GM18505 (cell line): Measurements from ENCODE around the gene SRPK2.
A peak's percentile ranks its signal among the peaks of the same experiment; 100 is the strongest.

ENCODE experiments used
- ATAC-seq: cut with Tn5 transposase; IDR thresholded peaks from one replicate; pipeline ENCODE4 v1.9.1; 2021; ENCODE audit not compliant: unreplicated experiment
- POLR2A ChIP-seq: IDR thresholded peaks from 4 replicates; pipeline ENCODE4 v1.6.1; 2011; ENCODE audit warnings: borderline replicate concordance; ENCODE audit not compliant: insufficient read depth, insufficient read length; ENCODE audit errors: extremely low read depth

Gene SRPK2

DNA sequence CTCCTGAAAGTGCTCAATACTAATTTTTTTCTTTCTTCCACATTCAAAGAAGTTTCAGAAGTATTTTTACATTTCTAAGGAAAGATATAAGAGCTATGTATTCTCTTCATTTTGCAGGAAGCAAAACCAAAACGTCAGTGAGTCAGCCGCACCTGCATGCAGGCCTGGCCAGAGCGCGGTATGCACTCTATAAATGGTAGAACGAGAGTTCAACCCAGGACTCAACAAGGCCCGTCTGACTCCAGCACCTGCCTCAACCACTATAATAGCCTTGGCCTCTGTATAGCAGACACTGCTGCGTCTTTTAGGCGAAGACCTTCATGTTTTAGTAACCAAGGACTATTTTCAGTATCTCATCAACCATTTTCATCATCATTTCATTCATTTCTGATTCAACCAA lies 261.5 kb downstream of the SRPK2 start:
- ATAC-seq, result no peak
- no peak for TF ChIP-seq POLR2A

DNA sequence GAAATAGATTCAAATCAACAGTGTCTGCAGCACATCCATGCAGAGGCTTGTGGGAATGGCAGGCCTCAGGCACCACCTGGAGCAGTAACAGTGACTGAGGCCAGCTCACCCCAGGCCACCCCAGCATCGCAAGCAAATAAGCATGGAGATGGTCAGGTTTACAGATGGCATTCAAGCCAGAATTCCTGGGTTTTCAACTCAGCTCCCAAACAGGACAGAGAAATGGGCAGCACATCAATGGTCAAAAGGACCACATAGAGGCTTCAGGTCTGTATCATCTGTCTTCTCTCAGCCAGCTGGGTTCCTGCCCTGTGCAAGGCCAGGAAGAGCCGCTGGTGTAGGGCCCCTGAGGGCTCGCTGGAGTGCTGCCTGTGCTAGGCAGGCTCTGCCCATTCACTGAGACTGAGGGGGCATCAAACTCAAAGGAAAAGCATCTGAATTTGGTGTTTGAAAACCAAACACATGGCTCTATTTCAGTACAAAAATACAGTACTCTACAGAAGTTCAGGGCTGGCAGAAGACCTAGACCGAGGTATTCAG lies 262.2 kb downstream of the SRPK2 start:
- no peak for TF ChIP-seq POLR2A
- ATAC-seq, result no peak

DNA sequence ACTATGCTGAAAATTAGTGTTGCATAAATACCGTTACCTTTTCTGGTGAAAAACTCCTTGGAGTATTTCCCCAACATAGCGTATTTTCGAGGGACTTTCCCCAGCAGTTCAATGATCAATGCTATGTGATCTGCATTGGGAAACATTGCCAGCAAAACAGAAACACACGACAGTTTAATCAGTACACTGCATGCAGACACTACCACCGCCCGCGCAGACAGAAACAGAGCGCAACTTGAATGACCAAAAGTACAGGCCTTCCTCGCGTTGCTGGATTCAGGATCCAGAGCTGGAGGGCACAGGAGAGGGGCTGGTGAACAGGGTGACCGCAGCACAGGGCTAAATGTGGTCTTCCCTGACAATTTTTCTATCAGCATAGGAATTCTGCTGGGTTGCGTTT lies 263.0 kb downstream of the SRPK2 start:
- no peak for ATAC-seq
- TF ChIP-seq POLR2A, result no peak

DNA sequence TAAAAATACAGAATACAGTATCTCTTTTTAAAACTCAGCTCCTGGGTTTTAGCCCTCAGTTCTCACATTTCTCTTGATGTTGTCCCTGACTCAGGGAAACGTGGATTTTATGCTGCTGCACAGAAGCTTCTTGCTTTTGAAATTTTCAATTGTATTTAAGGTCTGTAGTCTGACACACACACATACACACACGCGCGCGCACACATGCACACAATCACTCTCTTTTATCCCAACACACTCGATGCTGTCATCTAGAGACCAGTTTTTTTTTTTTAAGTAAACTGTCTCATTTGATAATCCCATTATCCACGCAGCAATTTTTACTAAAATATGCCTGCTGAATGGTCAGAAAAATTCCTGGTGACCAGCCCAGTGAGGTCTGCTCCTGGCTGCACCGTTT lies 266.1 kb downstream of the SRPK2 start:
- TF ChIP-seq POLR2A, result no peak
- no peak for ATAC-seq

DNA sequence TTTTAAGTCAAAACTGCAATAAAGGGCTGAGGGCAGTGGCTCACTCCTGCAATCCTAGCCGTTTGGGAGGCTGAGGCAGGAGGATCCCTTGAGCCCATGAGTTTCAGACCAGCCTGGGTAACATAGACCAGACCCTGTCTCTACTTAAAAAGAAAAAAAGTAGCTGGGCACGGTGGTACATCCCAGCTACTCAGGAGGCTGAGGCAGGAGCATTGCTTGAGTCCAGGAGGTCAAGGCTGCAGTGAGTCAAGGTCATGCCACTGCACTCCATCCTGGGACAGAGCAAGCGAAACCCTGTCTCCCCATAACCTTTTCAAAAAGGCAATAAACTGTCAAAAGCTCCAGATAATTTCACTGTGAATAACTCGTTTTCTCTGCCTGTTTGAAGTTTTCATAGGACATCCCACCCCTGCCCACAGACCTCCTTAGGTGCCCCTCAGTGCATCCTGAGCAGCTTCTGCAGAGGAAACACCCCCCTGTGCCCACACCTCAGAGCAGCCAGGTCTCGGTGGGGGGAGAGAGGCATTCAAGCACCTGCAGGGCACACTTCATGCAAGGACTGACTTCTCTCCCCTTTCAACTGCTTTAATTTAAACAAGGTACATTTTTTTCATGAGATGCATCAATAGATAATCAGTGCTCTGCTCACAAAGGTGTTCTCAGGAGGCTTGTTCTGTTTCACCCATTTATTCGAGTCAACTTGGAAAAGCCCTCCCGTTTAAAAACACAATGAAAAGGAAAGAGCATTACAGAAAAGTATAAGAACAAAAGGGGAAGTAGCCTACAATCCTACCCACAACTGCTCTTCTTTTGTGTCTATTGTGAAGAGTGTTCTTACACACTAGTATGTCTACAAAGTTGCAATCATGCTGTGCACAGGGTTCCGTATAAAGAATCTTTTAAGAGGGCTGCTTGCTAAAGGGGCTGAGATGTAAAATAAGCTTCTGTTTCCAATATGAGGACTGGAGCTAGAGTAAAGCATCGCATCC lies 269.8 kb downstream of the SRPK2 start:
- TF ChIP-seq POLR2A, result no peak
- ATAC-seq, result no peak

DNA sequence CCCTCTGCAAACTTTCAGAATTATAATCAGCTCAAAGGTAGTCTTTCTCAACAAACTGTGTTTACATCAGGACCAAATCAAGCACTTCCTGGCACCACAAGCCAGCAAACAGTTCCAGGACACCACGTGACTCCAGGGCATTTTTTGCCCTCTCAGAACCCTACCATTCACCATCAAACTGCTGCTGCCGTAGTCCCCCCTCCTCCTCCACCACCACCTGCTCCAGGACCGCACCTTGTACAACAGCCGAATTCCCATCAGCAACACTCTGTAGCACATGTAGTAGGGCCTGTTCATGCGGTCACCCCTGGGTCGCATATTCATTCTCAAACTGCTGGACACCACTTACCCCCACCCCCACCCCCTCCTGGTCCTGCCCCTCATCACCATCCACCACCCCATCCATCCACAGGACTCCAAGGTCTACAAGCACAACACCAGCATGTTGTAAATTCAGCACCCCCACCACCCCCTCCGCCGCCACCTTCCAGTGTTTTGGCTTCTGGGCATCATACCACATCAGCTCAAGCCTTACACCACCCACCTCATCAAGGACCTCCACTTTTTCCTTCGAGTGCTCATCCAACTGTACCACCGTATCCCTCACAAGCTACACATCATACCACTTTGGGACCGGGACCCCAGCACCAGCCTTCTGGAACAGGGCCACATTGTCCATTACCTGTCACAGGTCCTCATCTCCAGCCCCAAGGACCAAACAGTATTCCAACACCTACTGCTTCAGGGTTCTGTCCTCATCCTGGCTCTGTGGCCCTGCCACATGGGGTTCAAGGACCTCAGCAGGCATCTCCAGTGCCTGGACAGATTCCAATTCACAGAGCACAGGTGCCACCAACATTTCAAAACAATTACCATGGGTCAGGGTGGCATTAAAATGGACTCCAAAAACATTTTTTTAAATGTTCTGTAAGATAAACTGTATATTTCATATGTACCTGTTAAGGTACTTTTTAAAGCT lies 276.0 kb downstream of the SRPK2 start:
- TF ChIP-seq POLR2A, result peak; percentile 21
- ATAC-seq, result no peak

DNA sequence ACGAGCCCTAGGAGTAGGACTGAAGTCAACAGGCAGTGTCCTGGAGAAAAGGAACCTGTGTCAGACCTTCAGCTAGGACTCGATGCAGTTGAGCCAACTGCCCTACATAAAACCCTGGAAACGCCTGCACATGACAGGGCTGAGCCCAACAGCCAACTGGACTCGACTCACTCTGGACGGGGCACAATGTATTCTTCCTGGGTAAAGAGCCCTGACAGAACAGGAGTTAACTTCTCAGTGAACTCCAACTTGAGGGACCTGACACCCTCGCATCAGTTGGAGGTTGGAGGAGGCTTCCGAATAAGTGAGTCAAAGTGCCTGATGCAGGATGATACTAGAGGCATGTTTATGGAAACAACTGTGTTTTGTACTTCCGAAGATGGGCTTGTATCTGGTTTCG lies 281.3 kb downstream of the SRPK2 start:
- no peak for ATAC-seq
- no peak for TF ChIP-seq POLR2A

DNA sequence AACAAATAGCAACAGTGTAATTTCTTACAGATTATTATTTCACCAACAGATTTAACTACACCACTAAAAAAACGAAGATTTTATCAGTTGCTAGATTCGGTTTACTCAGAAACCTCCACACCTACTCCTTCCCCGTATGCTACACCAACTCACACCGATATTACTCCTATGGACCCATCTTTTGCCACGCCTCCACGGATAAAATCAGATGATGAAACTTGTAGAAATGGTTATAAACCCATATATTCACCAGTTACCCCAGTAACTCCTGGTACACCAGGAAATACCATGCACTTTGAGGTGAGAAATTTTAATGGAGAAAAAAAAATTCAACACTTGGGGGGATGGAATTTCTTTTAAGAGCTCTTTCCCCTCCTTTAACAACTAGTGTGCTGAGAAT lies 282.2 kb downstream of the SRPK2 start:
- ATAC-seq, result no peak
- no peak for TF ChIP-seq POLR2A

DNA sequence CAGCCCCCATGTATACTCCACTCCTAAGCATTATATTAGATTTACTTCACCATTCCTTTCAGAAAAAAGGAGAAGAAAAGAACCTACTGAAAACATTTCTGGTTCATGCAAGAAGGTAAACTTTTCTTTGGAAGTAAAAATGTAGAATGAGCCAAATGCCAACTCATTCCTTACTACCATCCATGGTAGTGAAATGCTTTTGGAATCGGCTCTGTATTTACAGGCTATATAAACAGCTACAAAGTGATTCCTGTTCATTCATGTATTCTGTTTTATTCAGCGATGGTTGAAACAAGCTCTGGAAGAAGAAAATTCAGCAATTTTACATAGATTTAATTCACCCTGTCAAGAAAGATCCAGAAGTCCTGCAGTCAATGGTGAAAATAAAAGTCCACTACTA lies 283.1 kb downstream of the SRPK2 start:
- no peak for TF ChIP-seq POLR2A
- no peak for ATAC-seq

DNA sequence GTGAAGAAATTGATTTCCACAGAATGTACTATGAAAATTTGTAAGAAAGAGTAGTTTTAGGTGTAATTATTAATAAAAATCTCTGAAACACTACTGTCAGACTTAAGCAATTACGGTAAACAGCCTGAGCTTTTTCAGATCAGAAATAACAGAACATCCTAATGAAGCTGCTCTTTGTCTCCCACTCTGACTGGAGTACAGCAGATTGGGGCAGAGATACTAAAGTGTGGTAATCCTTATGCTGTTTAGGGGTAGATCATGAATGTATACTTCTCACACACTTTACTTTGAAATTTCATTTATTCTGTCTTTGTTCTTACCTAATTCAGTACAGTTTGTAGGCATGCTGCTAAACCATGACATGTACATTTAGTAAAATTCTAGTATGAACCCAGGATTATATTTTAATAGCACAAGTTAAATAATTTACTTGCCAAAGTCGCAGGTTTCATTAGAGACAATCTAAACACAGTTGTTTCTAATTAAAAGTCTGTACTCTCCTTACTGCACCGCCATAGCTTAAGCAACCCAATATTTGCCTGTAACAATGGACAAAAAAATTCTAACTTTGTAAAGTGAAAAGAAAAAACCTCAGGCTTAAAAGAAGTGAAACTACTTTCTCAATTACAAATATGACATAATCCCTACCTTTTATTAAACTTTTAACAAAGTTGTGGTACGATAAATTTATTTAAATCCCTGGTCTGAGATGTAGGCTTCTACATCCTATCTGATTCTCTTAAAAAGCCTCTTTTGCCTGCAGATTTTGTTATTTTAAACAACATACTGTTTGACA lies 286.0 kb downstream of the SRPK2 start:
- ATAC-seq, result no peak
- TF ChIP-seq POLR2A, result no peak

DNA sequence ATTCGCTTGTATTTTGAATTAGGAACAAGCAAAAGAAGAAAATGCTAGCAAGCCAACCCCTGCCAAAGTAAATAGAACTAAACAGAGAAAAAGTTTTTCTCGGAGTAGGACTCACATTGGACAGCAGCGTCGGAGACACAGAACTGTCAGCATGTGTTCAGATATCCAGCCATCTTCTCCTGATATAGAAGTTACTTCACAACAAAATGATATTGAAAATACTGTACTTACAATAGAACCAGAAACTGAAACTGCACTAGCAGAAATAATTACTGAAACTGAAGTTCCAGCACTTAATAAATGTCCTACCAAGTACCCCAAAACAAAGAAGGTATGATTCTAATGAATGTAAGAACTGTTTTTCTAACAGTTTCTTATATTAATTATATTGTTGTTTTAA lies 286.9 kb downstream of the SRPK2 start:
- no peak for TF ChIP-seq POLR2A
- no peak for ATAC-seq

DNA sequence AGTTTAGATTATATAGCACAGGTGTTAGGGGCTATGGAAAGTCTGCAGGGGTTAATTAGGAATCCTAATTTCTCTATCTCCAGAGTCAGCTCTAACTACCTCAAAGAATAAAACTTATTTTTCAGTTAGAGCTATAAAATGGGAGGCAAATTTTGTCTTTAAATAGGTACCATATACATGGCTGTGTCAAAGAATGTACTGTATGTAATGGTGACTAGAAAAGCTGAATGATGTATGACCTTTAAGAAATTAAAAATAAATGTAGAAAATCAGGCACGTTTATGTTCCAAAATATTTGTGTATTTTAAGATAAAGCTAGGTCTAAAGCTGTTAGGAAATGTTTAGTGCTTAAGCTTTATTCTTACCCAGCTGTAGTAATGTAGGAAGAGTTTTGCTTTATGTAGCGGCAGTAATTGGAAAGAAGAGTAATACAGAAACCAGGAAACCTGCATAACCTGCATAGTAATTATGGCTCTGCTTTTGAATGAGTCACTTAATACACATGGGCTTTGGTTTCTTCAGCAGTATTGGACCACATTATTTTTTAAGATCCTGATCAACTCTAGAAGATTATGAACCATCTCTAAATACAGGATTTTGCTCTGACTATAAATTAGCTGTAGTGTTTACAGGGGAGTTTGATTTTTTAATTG lies 289.7 kb downstream of the SRPK2 start:
- ATAC-seq, result no peak
- TF ChIP-seq POLR2A, result no peak
